HS-27A (cell line): ENCODE measurements around the gene SKAP1.
A peak's percentile ranks its signal among the peaks of the same experiment; 100 is the strongest.
"Not testable (repeated sequence)": the region's sequence is repeated elsewhere in the genome, so short reads cannot be mapped to it uniquely, and the experiment has no call there.

Source experiments
- DNase-seq: peaks from one replicate; pipeline ENCODE4 v3.0.0-alpha.2; 2012; ENCODE audit warnings: low read depth, missing footprints

SKAP1 gene

GRCh38 chr17:48429638-48430586, at the start of gene SKAP1:
Gene SKAP1 (minus strand): TSS chr17:48430214.
- DNase-seq, result no peak

GRCh38 chr17:48479014-48479402, 49.0 kb upstream of the SKAP1 start:
- no peak for DNase-seq

- no peak for DNase-seq
Measured at GRCh38 chr17:48478224-48479013, 48.4 kb upstream of the SKAP1 start.

GRCh38 chr17:48477221-48477620, 47.2 kb upstream of the SKAP1 start:
- no peak for DNase-seq

GRCh38 chr17:48472411-48473281, 42.6 kb upstream of the SKAP1 start:
- DNase-seq, result peak; percentile 86

GRCh38 chr17:48471817-48472410, 41.9 kb upstream of the SKAP1 start:
- DNase-seq, result no peak

GRCh38 chr17:48470388-48471034, 40.5 kb upstream of the SKAP1 start:
- DNase-seq, result no peak

- DNase-seq, result no peak
Measured at GRCh38 chr17:48469227-48469626, 39.2 kb upstream of the SKAP1 start.

GRCh38 chr17:48468299-48468698, 38.3 kb upstream of the SKAP1 start:
- DNase-seq, result no peak

GRCh38 chr17:48465884-48466283, 35.9 kb upstream of the SKAP1 start:
- no peak for DNase-seq

- no peak for DNase-seq
Measured at GRCh38 chr17:48463526-48463925, 33.5 kb upstream of the SKAP1 start.

GRCh38 chr17:48462946-48463345, 32.9 kb upstream of the SKAP1 start:
- no peak for DNase-seq

GRCh38 chr17:48460052-48460451, 30.0 kb upstream of the SKAP1 start:
- DNase-seq, result no peak

- no peak for DNase-seq
Measured at GRCh38 chr17:48459070-48459844, 29.2 kb upstream of the SKAP1 start.

- DNase-seq, result no peak
Measured at GRCh38 chr17:48457080-48457836, 27.2 kb upstream of the SKAP1 start.

GRCh38 chr17:48456589-48456988, 26.6 kb upstream of the SKAP1 start:
- no peak for DNase-seq

- DNase-seq, result no peak
Measured at GRCh38 chr17:48455791-48456190, 25.8 kb upstream of the SKAP1 start.

GRCh38 chr17:48453447-48453846, 23.4 kb upstream of the SKAP1 start:
- no peak for DNase-seq

- no peak for DNase-seq
Measured at GRCh38 chr17:48451489-48451888, 21.5 kb upstream of the SKAP1 start.

GRCh38 chr17:48449335-48449734, 19.3 kb upstream of the SKAP1 start:
- not testable (repeated sequence) for DNase-seq
